Right cardiac atrium (tissue), 5 donors: Measurements from ENCODE around the gene AK9. TPM values are rescaled to one million over a fixed set of nuclear protein-coding genes. Genes with fewer than 3 reads are reported as not detected.
"Not testable (repeated sequence)": the region's sequence is repeated elsewhere in the genome, so short reads cannot be mapped to it uniquely, and the experiment has no call there.

Source experiments
- ATAC-seq, 2 donors: fragments of 200-7000 bp; cut with Tn5 transposase; one replicate each; pipeline versions ENCODE4 v1.8.0 to v1.9.1; 2020; ENCODE audit warnings: moderate library complexity in 2 of 2, mild to moderate bottlenecking in 1 of 2
- DNase-seq, 3 donors: peaks; one replicate each; pipeline ENCODE4 v3.0.0-alpha.2; 2020
- H3K27ac ChIP-seq: one replicate; pipeline ENCODE4 v1.5.1; 2013; ENCODE audit warnings: mild to moderate bottlenecking, low read length, control low read depth, moderate library complexity
- H3K27me3 ChIP-seq: one replicate; pipeline ENCODE4 v1.6.1; 2013; ENCODE audit not compliant: control insufficient read depth, insufficient read depth
- H3K4me1 ChIP-seq: one replicate; pipeline ENCODE4 v1.6.1; 2013; ENCODE audit warnings: low read length; ENCODE audit not compliant: control insufficient read depth, insufficient read depth
- H3K4me3 ChIP-seq: one replicate; pipeline ENCODE4 v1.5.1; 2013; ENCODE audit warnings: low read length, control low read depth
- H3K9me3 ChIP-seq: one replicate; pipeline ENCODE4 v1.6.1; 2013; ENCODE audit warnings: low read length; ENCODE audit not compliant: control insufficient read depth
- WGBS: extraction: QIAGEN DNeasy Blood & Tissue Kit; methylation state at CpG from one replicate; pipeline ENCODE4 v1.1.7; 2013; 5-methylcytosine and 5-hydroxymethylcytosine counted together
- intact Hi-C, 4 donors: fragments of 100-400 bp; cut with DNase I; formaldehyde crosslinking; loops; one replicate each; pipeline versions ENCODE4 v1.11.0 to v1.14.0; 2022 to 2023
- polyA plus RNA-seq: library from polyadenylated mRNA; stranded (reverse); fragments of 200-250 nt; gene quantifications from one replicate; pipeline ENCODE4 v1.2.3, GENCODE V29; 2013
- total RNA-seq, 4 donors: library from RNA; stranded (reverse); fragmentation: NEBNext Ultra II Directional; extraction: Animal tissue kit (Norgen Biotek cat#: 25700); gene quantifications; one replicate each; pipeline ENCODE4 v1.2.1, GENCODE V29; 2021
- donor health status: healthy with polysubstance abuse.
- donor health status: DM: no; HTN: yes; CAD: no.
- donor health status: DM: no; HTN: no; CAD: no.
- donor health status: DM: no; HTN: yes; CAD: no; lungs with severe emphysema.
- donor health status: DM: yes; HTN: yes; CAD: no.

Gene AK9
- total and polyA plus RNA-seq, 5 donors, result 8.3 to 13.2 (median 12.4) TPM

GRCh38 chr6:109469591-109470189 is 221.3 kb downstream of the AK9 start:
- no peaks in the 10 kb centered on the region for H3K27me3 ChIP-seq
- intact Hi-C loops, result no loop called here

GRCh38 chr6:109467696-109468095 is 223.3 kb downstream of the AK9 start:
- ATAC-seq (no peak), DNase-seq (no peak)
- intact Hi-C loops, result no loop called here
- Histone ChIP-seq H3K9me3 (no peaks in the 10 kb centered on the region), H3K4me1 (peaks cover 1% of the 10 kb centered on the region), H3K4me3 (no peak overlapping the region), H3K27me3 (no peaks in the 10 kb centered on the region), H3K27ac (no peak overlapping the region)
- 94% methylated on average over 6 of the region's 6 CpGs for WGBS

More at GRCh38 chr6:109469591-109470189, 221.3 kb downstream of the AK9 start:
- Histone ChIP-seq H3K9me3 (no peaks in the 10 kb centered on the region), H3K4me3 (no peak overlapping the region), H3K27ac (no peak overlapping the region), H3K4me1 (no peaks in the 10 kb centered on the region)
- 90% methylated on average over 5 of the region's 5 CpGs for WGBS
- DNase-seq (no peak), ATAC-seq (no peak)

DNA sequence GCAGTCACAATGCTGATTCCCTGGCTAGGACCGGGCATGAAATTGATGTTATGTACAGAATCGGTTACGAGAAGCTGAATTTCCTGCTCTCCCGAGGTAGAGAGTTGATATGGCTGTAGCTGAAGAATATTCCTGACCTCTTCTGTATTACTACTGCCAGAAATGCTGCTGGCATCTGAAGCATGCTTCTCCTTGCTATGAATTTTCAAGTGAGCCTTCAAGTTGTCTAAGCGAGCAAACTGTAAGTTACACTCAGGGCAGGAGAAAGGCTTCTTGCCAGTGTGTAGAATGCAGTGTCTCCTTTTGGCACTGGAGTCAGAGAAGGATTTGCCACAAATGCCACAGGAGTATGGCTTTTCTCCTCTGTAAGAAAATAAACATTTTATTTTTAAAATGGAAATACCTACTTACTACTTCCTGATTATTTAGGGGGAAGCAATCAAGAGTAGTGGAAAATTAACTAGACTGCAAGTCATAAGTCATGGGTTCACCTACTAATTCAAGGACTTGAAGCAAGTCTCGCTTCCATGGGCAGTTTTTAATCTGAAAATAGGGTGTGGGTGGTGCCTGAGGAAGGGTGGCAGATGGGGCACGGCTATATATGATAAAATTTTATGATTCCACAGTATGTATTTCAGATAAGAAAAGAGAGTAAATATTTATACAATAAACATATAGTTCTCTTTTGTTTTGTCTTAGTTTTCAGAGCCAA is 224.6 kb downstream of the AK9 start:
- no peaks in the 10 kb centered on the region for H3K9me3 ChIP-seq

DNA sequence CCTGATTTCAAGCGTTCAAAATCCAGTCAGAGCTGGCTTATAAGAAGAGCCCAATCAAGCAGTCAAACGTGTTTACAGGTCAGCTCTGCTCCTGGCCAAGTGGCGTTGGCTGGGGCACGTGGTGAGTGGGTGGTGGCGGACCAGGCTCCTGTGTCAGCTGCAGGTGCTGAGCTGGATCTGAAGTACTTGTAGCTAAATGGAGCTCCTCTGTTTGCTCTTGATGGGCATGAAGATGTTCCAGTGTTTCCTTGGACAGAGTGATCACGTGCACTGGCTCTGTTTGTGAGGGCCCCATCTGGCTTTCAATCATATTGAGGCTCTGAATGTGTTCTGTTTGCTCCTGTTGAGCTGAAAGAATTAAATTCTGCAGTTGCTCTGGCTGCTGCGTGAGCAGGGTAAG is 225.2 kb downstream of the AK9 start:
- Histone ChIP-seq H3K4me1 (peaks cover 1% of the 10 kb centered on the region), H3K4me3 (no peak overlapping the region), H3K27ac (no peak overlapping the region), H3K9me3 (no peaks in the 10 kb centered on the region), H3K27me3 (no peaks in the 10 kb centered on the region)
- intact Hi-C loops, result no loop called here
- ATAC-seq (peak; percentile 35 to 63), DNase-seq (peak in 1 of 3 donors; percentile 61)
- WGBS, result 66% methylated on average over 7 of the region's 7 CpGs

More for the DNA sequence above, 224.6 kb downstream of the AK9 start:
- Histone ChIP-seq H3K27me3 (no peaks in the 10 kb centered on the region), H3K27ac (no peak overlapping the region), H3K4me3 (no peak overlapping the region), H3K4me1 (peaks cover 1% of the 10 kb centered on the region)
- no peak for DNase-seq
- ATAC-seq, result no peak
- 80% methylated on average over 7 of the region's 7 CpGs for WGBS
- intact Hi-C loops, result no loop called here

GRCh38 chr6:109461733-109462526 is 229.1 kb downstream of the AK9 start:
- Histone ChIP-seq H3K27me3 (no peaks in the 10 kb centered on the region), H3K27ac (no peak overlapping the region), H3K9me3 (no peaks in the 10 kb centered on the region), H3K4me1 (peaks cover 1% of the 10 kb centered on the region), H3K4me3 (no peak overlapping the region)
- DNase-seq, result no peak
- intact Hi-C loops, result no loop called here
- whole genome bisulfite sequencing, result 82% methylated on average over 1 of the region's 1 CpG
- ATAC-seq, result no peak

DNA sequence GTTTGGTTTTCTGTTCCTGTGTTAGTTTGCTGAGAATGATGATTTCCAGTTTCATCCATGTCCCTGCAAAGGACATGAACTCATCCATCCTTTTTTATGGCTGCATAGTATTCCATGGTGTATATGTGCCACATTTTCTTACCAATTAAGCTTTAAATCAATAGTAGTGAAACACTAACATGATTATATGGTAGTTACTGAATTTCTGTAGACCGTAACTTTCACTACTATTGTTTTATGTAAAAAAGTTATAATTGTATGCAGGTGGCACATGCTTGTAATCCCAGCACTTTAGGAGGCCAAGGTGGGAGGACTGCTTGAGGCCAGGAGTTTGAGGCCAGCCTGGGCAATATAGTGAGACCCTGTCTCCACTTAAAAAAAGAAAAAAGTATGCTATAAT is 229.8 kb downstream of the AK9 start:
- intact Hi-C loops, H3K27me3 ChIP-seq, H3K4me1 ChIP-seq, DNase-seq, H3K27ac ChIP-seq, H3K4me3 ChIP-seq, ATAC-seq, H3K9me3 ChIP-seq: not testable (repeated sequence)
- WGBS, result 98% methylated on average over 1 of the region's 1 CpG

- DNase-seq (no peak), ATAC-seq (no peak)
- Histone ChIP-seq H3K27me3 (no peaks in the 10 kb centered on the region), H3K4me1 (peaks cover 1% of the 10 kb centered on the region), H3K9me3 (no peaks in the 10 kb centered on the region), H3K27ac (no peak overlapping the region), H3K4me3 (no peak overlapping the region)
- WGBS, result 94% methylated on average over 3 of the region's 3 CpGs
- intact Hi-C loops, result no loop called here
Observed at GRCh38 chr6:109460161-109460829, 230.7 kb downstream of the AK9 start.

- H3K4me1 ChIP-seq, result peaks cover 1% of the 10 kb centered on the region
- H3K27me3 ChIP-seq, result no peaks in the 10 kb centered on the region
- DNase-seq (no peak), ATAC-seq (no peak)
- H3K27ac ChIP-seq, result no peak overlapping the region
- no peaks in the 10 kb centered on the region for H3K9me3 ChIP-seq
- intact Hi-C loops, result no loop called here
- no peak overlapping the region for H3K4me3 ChIP-seq
- 76% methylated on average over 5 of the region's 5 CpGs for WGBS
Observed at GRCh38 chr6:109458774-109459531, 232.0 kb downstream of the AK9 start.

DNA sequence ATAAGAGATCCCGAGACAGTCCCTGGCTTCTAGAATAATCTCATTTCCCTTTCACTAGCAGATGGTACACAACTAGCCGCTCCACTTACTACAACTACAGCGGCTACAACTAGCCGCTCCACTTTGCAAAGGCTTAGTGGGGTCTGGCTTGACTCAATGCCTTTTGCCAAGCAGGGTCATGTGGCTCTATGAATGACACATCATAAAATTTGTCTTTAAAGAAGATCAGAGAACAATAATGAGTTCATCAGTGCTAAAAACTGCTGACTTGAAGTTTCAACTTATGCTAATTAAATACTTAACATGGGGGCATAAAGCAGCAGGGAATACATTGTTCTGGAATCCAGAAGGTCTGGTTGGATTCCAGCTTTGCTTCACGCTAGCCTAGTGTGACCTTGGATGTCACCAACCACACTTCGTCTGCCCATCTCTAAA is 233.4 kb downstream of the AK9 start:
- H3K4me1 ChIP-seq, result no peaks in the 10 kb centered on the region
- intact Hi-C loops, result no loop called here
- ATAC-seq (no peak), DNase-seq (no peak)
- H3K4me3 ChIP-seq, result no peak overlapping the region
- WGBS, result 77% methylated on average over 6 of the region's 6 CpGs
- H3K27ac ChIP-seq, result no peak overlapping the region
- H3K9me3 ChIP-seq, result no peaks in the 10 kb centered on the region
- H3K27me3 ChIP-seq, result no peaks in the 10 kb centered on the region

DNA sequence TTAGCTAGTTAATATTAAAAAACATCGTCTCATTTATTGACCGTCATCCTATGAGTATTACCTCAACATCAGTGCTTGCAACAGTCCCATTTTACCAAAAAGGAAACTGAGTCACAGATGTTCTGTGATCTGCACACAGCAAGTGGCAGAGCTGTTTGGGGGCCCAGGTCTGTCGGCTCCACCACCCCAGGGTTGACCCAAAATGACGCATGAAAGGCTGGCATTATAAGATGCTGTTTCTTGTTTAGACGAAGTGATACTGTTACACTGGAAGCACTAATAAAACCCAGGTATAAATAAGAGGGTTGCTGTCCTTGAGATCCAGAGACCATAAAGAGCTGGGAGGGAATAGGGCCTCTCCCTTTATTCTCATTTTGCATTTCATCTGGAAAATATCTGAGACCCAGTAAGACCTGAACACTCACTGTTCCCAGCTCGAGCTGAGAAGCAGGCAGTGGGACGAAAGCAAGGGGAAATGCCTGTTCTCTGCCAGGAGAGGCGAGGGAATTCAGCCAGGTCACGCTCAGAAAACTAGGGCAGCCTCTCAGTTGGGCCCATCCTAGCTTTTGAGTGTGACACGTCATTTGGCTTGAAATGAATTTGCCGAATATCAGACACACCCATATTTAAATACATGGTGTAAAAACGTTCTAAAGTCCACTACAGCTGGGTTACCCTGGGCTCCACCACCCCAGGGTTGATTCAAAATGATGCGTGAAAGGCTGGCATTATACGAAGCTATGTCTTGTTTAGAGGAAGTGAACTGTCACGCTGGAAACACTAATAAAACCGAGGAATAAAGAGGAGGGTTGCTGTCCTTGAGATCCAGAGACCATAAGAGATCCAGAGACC is 234.1 kb downstream of the AK9 start:
- intact Hi-C loops, result no loop called here
- Histone ChIP-seq H3K27ac (no peak overlapping the region), H3K9me3 (no peaks in the 10 kb centered on the region), H3K4me1 (no peaks in the 10 kb centered on the region), H3K27me3 (no peaks in the 10 kb centered on the region), H3K4me3 (no peak overlapping the region)
- ATAC-seq (peak; percentile 50 to 54), DNase-seq (peak; percentile 81 to 85 (median 84))
- WGBS, result 53% methylated on average over 16 of the region's 16 CpGs
